Measurements from ENCODE around the gene PRKCD. TPM values are rescaled to one million over a fixed set of nuclear protein-coding genes. Genes with fewer than 3 reads are reported as not detected.

PRKCD gene
- total RNA-seq, 1 experiment from 2014 or later = 19.2 TPM

GRCh38 chr3:53188136-53188685 is 27.2 kb downstream of the PRKCD start (continued):
- TF ChIP-seq PREB (CRISPR knock-in tag; IDR thresholded peaks at IDR 0.05; ENCODE audit: borderline replicate concordance) (no peak), JUN (CRISPR knock-in tag; IDR thresholded peaks at IDR 0.05) (no peak), JAZF1 (CRISPR knock-in tag; IDR thresholded peaks at IDR 0.05) (no peak), ZNF281 (CRISPR knock-in tag; IDR thresholded peaks at IDR 0.05) (no peak), ZNF512 (CRISPR knock-in tag; IDR thresholded peaks at IDR 0.05; ENCODE audit: borderline replicate concordance) (no peak), ATF6 (CRISPR knock-in tag; IDR thresholded peaks at IDR 0.05) (no peak), NR3C1 (CRISPR knock-in tag; conservative IDR thresholded peaks at IDR 0.05; ENCODE audit: low read depth) (no peak), ZNF396 (CRISPR knock-in tag; IDR thresholded peaks at IDR 0.05; ENCODE audit: borderline replicate concordance) (no peak), IRF2 (CRISPR knock-in tag; IDR thresholded peaks at IDR 0.05; ENCODE audit: borderline replicate concordance, low read depth) (no peak), ZNF138 (CRISPR knock-in tag; conservative IDR thresholded peaks at IDR 0.05) (no peak), ZBTB21 (CRISPR knock-in tag; IDR thresholded peaks at IDR 0.05; ENCODE audit: borderline replicate concordance) (no peak), USF2 (CRISPR knock-in tag; IDR thresholded peaks at IDR 0.05) (no peak)

GRCh38 chr3:53188720-53189119 is 27.7 kb downstream of the PRKCD start:
- ATAC-seq (no peak), DNase-seq (ENCODE audit: low spot score) (no peak)
- no peaks in the 10 kb centered on the region for H3K27me3 Mint-ChIP-seq (ENCODE audit: low read depth)
- H3K36me3 Mint-ChIP-seq = peaks cover 7% of the 10 kb centered on the region; the same call in 1 of the 2 replicates
- H3K9me3 Mint-ChIP-seq = no peaks in the 10 kb centered on the region
- ChIA-PET CTCF (interaction anchor here (1.7 kb wide), 1 partner anchor 54 kb away, joined by 6 read pairs; no protein-coding TSS in a partner anchor), POLR2A (no interaction called here)
- H3K4me3 Mint-ChIP-seq = no peak overlapping the region
- H3K27ac Mint-ChIP-seq = no peak overlapping the region
- H3K4me1 Mint-ChIP-seq = peaks cover 12% of the 10 kb centered on the region
- TF ChIP-seq E2F5 (CRISPR knock-in tag; IDR thresholded peaks at IDR 0.05) = no peak
- no peak for TF ChIP-seq HMGXB4 (CRISPR knock-in tag; IDR thresholded peaks at IDR 0.05)
- no peak for TF ChIP-seq GABPB1 (CRISPR knock-in tag; IDR thresholded peaks at IDR 0.05)
- no peak for TF ChIP-seq ZNF416 (CRISPR knock-in tag; IDR thresholded peaks at IDR 0.05)
- TF ChIP-seq ATF3 (CRISPR knock-in tag; conservative IDR thresholded peaks at IDR 0.05) = no peak
- no peak for TF ChIP-seq USF1 (CRISPR knock-in tag; IDR thresholded peaks at IDR 0.05)
- no peak for TF ChIP-seq ZBTB21 (CRISPR knock-in tag; IDR thresholded peaks at IDR 0.05; ENCODE audit: borderline replicate concordance)
- TF ChIP-seq ZNF317 (CRISPR knock-in tag; IDR thresholded peaks at IDR 0.05; ENCODE audit: borderline replicate concordance, low read depth) = no peak
